HG03097 (cell line): Measurements from ENCODE around the gene ZNF813.
"Not testable (repeated sequence)": the region's sequence is repeated elsewhere in the genome, so short reads cannot be mapped to it uniquely, and the experiment has no call there.

Experiments
- ATAC-seq: cut with Tn5 transposase; IDR thresholded peaks from one replicate; pipeline ENCODE4 v1.9.1; 2021; ENCODE audit not compliant: unreplicated experiment, low FRiP score

The ZNF813 gene

GRCh38 chr19:53467485-53468262 lies at the start of gene ZNF813:
TSS of gene ZNF813 (plus strand) at chr19:53467733. CDS start at chr19:53483823, 16,090 bp downstream.
- ATAC-seq = peak; percentile 72

DNA sequence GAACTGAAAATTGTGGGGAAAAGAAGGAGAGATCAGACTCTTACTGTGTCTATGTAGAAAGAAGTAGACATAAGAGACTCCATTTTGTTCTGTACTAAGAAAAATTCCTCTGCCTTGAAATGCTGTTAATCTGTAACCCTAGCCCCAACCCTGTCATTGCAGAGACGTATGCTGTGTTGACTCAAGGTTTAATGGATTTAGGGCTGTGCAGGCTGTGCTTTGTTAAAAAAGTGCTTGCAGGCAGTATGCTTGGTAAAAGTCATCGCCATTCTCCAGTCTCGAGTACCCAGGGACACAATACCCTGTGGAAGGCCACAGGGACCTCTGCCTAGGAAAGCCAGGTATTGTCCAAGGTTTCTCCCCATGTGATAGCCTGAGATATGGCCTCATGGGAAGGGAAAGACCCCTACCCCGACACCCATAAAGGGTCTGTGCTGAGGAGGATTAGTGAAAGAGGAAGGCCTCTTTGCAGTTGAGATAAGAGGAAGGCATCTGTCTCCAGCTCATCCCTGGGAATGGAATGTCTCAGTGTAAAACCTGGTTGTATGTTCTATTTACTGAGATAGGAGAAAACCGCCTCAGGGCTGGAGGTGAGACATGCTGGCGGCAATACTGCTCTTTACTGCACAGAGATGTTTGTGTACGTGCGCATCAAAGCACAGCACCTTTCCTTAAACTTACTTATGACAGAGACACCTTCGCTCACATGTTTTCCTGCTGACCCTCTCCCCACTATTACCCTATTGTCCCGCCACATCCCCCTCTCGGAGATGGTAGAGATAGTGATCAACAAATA lies 46.8 kb upstream of the ZNF813 start:
- ATAC-seq = not testable (repeated sequence)

DNA sequence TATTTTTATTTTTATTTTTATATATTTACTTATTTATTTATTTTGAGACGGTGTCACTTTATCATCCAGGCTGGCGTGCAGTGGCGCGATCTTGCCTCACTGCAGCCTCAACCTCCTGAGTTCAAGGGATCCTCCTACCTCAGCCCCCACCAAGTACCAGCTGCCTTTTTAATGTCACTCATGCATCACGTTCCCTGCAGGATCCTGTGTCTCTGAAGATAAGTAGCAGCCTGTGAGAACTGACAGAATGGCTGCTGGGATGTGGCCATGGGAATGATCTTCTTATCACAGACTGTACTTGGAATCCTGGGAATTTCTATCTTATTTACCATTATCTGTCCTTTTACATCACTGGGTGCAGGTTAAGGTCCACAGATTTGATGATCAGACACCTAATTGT lies 45.0 kb upstream of the ZNF813 start:
- ATAC-seq = no peak

DNA sequence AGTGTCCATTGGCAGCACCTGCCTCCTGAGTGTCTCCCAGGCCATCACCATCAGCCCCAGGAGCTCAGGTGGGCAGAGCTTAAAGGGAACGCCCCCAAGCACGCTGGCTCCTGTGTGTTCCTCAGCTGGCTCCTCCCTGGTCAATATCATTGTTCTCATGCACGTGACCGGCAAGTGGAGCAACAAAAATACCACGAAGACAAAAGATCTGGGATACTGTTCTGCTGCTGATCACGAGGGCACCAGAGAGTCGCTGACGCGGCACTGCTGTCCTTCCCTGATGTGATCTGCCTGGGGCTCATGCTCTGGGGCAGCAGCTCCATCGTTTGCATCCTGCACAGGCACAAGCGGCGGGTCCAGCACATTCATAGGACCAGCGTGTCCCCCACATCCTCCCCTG lies 44.5 kb upstream of the ZNF813 start:
- not testable (repeated sequence) for ATAC-seq

GRCh38 chr19:53423680-53424079 lies 43.9 kb upstream of the ZNF813 start:
- not testable (repeated sequence) for ATAC-seq

- ATAC-seq = no peak
These were observed 42.5 kb upstream of the ZNF813 start for GRCh38 chr19:53424968-53425597.

- ATAC-seq = peak; percentile 98
These were observed 36.0 kb upstream of the ZNF813 start, which contains the start of gene ZNF761 for GRCh38 chr19:53431399-53432087. TSS of gene ZNF761 (plus strand) at chr19:53431984. CDS start at chr19:53447269, 15,285 bp downstream.

GRCh38 chr19:53432088-53432661 lies 35.4 kb upstream of the ZNF813 start:
- ATAC-seq = peak; percentile 28

DNA sequence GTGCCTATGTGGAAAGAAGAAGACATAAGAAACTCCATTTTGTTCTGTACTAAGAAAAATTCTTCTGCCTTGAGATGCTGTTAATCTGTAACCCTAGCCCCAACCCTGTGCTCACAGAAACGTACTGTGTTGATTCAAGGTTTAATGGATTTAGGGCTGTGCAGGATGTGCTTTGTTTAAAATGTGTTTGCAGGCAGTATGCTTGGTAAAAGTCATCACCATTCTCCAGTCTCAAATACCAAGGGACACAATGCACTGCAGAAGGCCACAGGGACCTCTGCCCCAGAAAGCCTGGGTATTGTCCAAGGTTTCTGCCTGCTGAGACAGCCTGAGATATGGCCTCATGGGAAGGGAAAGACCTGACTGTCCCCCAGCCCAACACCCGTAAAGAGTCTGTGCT lies 23.7 kb upstream of the ZNF813 start:
- ATAC-seq = not testable (repeated sequence)

DNA sequence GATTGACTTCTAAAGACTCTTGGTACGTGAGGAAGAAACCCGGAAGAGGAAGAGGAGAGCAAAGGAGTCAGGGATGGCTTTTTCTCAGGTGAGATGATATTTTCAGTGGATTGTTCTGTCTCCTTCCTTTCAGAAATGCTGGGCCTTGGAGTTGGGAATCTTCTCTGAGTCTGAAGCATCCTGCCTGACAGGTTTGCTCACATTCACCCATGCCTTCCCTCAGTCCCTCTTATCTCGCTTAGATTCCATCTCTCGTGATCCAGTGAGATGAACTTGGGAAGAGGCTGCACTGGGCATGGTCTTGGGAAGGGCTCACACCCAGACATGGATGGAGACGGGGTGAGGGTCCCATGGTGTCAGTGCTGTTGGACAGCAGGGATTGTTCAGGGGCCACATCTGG lies 20.3 kb upstream of the ZNF813 start:
- not testable (repeated sequence) for ATAC-seq

DNA sequence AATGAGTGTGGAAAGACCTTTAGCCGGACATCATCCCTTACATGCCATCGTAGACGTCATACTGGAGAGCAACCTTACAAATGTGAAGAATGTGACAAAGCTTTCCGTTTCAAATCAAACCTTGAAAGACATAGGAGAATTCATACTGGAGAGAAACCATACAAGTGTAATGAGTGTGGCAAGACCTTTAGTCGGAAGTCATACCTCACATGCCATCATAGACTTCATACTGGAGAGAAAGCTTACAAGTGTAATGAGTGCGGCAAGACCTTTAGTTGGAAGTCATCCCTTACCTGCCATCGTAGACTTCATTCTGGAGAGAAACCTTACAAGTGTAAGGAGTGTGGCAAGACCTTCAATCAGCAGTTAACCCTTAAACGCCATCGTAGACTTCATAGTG lies 11.7 kb upstream of the ZNF813 start:
- no peak for ATAC-seq

- ATAC-seq = not testable (repeated sequence)
These were observed 7.3 kb upstream of the ZNF813 start for GRCh38 chr19:53460131-53460721.

DNA sequence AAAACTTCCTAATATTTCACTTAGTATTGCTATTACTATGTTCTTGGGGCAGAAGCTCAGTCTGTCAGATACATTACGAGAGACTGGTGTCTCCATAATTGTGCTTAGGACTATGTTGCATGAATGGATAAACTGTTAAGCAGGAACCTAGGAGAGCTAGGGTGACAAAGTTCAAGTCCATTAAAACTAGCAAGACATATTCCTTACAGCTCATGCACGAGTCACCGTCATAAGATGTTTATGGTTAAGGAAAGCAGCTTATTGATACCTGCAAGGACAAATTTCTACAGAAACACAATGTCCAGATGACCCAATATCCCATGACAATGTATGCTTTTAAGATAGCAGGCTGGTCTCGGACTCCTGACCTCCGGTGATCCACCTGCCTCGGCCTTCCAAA lies 5.7 kb upstream of the ZNF813 start:
- no peak for ATAC-seq

DNA sequence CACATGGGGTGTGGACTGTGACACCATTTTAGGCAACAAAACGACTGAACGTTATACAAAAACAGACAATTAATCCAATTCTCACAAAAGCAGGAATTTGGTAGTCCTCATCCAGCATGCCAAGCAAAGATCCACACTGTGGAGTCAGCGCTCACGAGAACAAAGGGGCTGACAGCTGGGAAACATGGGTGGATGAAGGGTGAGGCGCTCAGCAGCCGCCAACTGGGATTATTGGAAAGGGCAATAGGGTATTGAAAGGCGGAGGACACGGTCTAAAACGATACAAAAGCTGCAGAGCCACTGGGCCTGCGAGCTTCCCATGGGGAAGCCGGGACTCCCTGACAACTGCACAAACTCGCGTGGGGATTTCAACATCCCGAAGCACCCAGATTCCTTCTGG lies 4.7 kb upstream of the ZNF813 start:
- no peak for ATAC-seq

DNA sequence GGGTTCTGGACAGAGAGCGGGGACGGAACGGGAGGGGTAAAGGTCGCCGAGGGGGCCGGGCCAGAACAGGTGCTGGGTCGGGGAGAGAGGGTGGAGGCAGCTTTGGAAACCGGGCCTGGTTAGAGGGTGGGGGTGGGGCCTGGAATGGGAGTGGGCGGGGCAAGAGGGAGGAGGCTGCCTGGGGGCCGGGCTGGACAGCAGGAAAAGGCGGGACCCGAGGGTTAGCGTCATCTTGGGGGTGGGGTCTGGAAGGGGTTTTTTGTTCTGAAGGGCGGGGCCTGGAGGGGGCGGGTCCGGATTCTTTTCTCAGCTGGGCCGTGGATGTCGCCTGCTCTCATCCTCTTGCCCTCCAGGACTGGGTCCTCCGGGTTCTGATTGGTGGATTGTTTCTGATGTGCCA lies 4.3 kb upstream of the ZNF813 start:
- no peak for ATAC-seq

DNA sequence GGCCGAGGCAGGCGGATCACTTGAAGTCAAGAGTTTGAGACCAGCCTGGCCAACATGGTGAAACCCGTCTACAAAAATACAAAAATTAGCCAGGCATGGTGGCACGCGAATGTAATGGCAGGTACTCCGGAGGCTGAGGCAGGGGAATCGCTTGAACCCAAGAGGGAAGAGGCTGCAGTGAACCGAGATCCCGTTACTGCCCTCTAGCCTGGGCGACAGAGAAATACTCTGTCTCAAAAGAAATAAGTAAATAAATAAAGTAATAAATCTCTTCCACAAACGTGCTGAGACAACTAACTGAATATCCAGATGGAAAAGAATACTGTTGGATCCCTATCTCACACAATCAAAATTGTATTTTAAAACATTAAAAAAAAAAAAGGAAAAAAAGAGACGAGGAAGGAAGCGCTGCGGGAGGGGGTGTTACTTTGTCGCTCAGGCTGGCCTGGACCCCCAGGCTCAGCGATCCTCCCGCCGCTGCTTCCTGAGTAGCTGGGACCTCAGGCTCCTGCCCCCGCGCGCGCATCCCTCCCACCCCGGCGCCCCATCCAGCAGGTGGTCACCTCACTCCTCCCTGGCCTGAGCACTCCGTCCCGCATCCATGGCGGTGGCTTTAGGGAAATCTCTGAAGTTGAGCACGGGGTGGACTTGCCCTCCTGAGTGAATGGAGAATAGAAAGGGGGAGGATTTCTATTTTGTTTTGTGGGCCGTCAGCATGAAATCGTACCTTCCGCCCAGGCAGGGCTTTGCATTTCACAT lies 628 bp upstream of the ZNF813 start:
- no peak for ATAC-seq

GRCh38 chr19:53468628-53469027 lies 1.1 kb downstream of the ZNF813 start:
- not testable (repeated sequence) for ATAC-seq

DNA sequence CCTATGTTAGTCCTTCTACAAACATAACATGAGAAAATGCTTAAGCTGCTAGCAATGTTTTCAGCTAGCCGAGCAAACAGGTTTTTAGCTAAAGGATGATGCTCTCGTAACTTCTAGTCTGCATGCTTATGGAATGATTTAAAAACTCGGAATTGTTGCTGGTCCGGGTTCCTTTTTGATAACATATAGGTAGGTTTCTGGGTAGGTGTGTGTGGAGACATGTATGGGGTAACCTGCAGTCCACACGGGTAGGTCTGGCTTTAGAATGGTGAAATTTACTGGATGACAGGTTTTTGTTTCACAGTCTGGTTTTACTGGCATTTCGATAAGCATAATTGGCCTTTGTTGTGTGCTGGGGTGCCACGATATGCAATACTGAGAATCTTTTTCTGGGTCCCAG lies 4.4 kb downstream of the ZNF813 start:
- ATAC-seq = no peak

DNA sequence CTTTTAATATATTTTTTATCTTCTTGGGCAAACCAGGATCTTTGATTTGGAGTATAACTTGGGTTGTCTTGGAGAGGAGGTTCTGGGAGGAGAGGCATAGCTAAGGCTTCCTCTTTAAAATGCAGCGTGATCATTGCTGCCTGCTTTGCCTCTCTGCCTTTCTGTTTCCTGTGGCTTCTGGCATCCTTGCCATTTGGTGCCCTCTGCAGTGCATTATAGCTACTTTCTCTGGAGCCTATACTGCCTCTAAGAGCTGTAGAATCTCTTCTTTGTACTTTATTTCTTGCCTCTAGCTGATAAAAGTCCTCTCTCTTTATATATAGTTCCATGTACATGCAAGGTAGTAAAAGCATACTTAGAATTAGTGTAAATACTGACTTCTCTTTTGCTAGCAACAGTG lies 7.3 kb downstream of the ZNF813 start:
- not testable (repeated sequence) for ATAC-seq
